Choroid plexus epithelial cell (primary cell): Measurements from ENCODE around the gene PLEKHN1.

Source experiments
- DNase-seq: peaks from one replicate; pipeline ENCODE4 v3.0.0-alpha.2; 2010; ENCODE audit warnings: low read depth
- H3K4me3 ChIP-seq: 2 replicates; pipeline ENCODE4 v1.5.1; 2011; ENCODE audit warnings: low read depth, mild to moderate bottlenecking, control low read depth, low read length, moderate library complexity
- CTCF ChIP-seq: conservative IDR thresholded peaks from 2 replicates; pipeline ENCODE4 v1.5.1; 2011; ENCODE audit warnings: low read depth, mild to moderate bottlenecking, control low read depth, inconsistent platforms, low read length, moderate library complexity

PLEKHN1 gene

GRCh38 chr1:966135-966703 is at the start of gene PLEKHN1:
PLEKHN1 (plus strand) TSS chr1:966482; CDS start chr1:966532, 50 bp downstream.
- DNase-seq = no peak
- no peak for TF ChIP-seq CTCF
- peak within 1 kb of the TSS; percentile 74 for H3K4me3 ChIP-seq

GRCh38 chr1:917076-917459 is 49.2 kb upstream of the PLEKHN1 start:
- DNase-seq = no peak
- TF ChIP-seq CTCF = no peak
- H3K4me3 ChIP-seq = no peak overlapping the region

GRCh38 chr1:917466-918091 is 48.7 kb upstream of the PLEKHN1 start:
- TF ChIP-seq CTCF = no peak
- H3K4me3 ChIP-seq = no peak overlapping the region
- DNase-seq = no peak

GRCh38 chr1:918353-918752 is 47.9 kb upstream of the PLEKHN1 start:
- no peak for DNase-seq
- no peak overlapping the region for H3K4me3 ChIP-seq
- TF ChIP-seq CTCF = no peak

GRCh38 chr1:918843-919242 is 47.4 kb upstream of the PLEKHN1 start:
- no peak for DNase-seq
- TF ChIP-seq CTCF = no peak
- H3K4me3 ChIP-seq = no peak overlapping the region

GRCh38 chr1:919271-919872 is 46.9 kb upstream of the PLEKHN1 start:
- no peak for TF ChIP-seq CTCF
- no peak for DNase-seq
- H3K4me3 ChIP-seq = no peak overlapping the region

GRCh38 chr1:920010-920409 is 46.3 kb upstream of the PLEKHN1 start:
- no peak overlapping the region for H3K4me3 ChIP-seq
- DNase-seq = no peak
- TF ChIP-seq CTCF = no peak
